ENCODE data around the gene RPS6KB2.

DNA sequence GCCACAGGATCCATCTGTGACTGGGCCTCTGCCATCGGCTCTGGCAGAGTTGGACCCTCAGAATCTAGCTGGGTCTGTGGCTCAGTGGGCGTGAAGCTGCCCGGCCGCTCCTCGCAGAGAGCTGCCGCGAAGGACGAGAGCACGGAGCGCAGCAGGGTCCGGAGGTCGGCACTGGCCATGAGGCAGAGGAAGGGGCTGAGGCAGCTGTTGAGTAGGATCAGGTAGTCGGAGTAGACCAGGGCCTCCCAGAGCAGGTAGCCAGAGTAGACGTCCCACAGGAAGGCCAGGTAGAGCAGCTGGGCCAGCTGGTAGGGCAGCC lies 23.3 kb downstream of the RPS6KB2 start:
- TF ChIP-seq, protein P1, sequence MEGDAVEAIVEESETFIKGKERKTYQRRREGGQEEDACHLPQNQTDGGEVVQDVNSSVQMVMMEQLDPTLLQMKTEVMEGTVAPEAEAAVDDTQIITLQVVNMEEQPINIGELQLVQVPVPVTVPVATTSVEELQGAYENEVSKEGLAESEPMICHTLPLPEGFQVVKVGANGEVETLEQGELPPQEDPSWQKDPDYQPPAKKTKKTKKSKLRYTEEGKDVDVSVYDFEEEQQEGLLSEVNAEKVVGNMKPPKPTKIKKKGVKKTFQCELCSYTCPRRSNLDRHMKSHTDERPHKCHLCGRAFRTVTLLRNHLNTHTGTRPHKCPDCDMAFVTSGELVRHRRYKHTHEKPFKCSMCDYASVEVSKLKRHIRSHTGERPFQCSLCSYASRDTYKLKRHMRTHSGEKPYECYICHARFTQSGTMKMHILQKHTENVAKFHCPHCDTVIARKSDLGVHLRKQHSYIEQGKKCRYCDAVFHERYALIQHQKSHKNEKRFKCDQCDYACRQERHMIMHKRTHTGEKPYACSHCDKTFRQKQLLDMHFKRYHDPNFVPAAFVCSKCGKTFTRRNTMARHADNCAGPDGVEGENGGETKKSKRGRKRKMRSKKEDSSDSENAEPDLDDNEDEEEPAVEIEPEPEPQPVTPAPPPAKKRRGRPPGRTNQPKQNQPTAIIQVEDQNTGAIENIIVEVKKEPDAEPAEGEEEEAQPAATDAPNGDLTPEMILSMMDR (IDR thresholded peaks at IDR 0.05), result no peak
- no peak for TF ChIP-seq POLR2A (IDR thresholded peaks at IDR 0.05)
